IMR-90 (cell line): Measurements from ENCODE around the gene CYP19A1.

Experiments
- BHLHE40 ChIP-seq: fragments of 150-350 bp; IDR thresholded peaks from 2 replicates; pipeline ENCODE4 v1.6.1; 2016; ENCODE audit warnings: mild to moderate bottlenecking, low read depth, low read length
- CTCF ChIP-seq: conservative IDR thresholded peaks from 2 replicates; pipeline ENCODE4 v1.5.1; 2012; ENCODE audit warnings: mild to moderate bottlenecking, low read depth, low read length, improper control_type of control experiment
- MAFK ChIP-seq: IDR thresholded peaks from 2 replicates; pipeline ENCODE4 v1.6.1; 2012; ENCODE audit warnings: low read depth, low read length, improper control_type of control experiment
- MXI1 ChIP-seq: IDR thresholded peaks from 2 replicates; pipeline ENCODE4 v1.6.1; 2012; ENCODE audit warnings: low read depth, mild to moderate bottlenecking, low read length, moderate library complexity, borderline replicate concordance
- POLR2A ChIP-seq: IDR thresholded peaks from 2 replicates; pipeline ENCODE4 v1.6.1; 2012; ENCODE audit warnings: mild to moderate bottlenecking, low read depth, low read length
- RAD21 ChIP-seq: IDR thresholded peaks from 2 replicates; pipeline ENCODE4 v1.6.1; 2012; ENCODE audit warnings: low read length, improper control_type of control experiment
- RCOR1 ChIP-seq: IDR thresholded peaks from 2 replicates; pipeline ENCODE4 v1.6.1; 2012; ENCODE audit warnings: mild to moderate bottlenecking, low read length, improper control_type of control experiment; ENCODE audit not compliant: insufficient replicate concordance
- TF ChIP-seq, protein P1 (sequence below): fragments of 150-350 bp; IDR thresholded peaks from 2 replicates; pipeline ENCODE4 v1.6.1; 2016; ENCODE audit warnings: low read depth, mild to moderate bottlenecking, low read length, moderate library complexity, borderline replicate concordance

- TF ChIP-seq CTCF: no peak
- TF ChIP-seq MXI1: no peak
- TF ChIP-seq RCOR1: no peak
- no peak for TF ChIP-seq POLR2A
- no peak for TF ChIP-seq RAD21
- TF ChIP-seq MAFK: no peak
- TF ChIP-seq BHLHE40: no peak
- TF ChIP-seq, protein P1, sequence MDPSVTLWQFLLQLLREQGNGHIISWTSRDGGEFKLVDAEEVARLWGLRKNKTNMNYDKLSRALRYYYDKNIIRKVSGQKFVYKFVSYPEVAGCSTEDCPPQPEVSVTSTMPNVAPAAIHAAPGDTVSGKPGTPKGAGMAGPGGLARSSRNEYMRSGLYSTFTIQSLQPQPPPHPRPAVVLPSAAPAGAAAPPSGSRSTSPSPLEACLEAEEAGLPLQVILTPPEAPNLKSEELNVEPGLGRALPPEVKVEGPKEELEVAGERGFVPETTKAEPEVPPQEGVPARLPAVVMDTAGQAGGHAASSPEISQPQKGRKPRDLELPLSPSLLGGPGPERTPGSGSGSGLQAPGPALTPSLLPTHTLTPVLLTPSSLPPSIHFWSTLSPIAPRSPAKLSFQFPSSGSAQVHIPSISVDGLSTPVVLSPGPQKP: no peak
These were observed 15.6 kb upstream of the CYP19A1 start for GRCh38 chr15:51353976-51354375.
